NK-92 (cell line): ENCODE data around the gene MYO7A.

Experiments used
- DNase-seq: peaks from one replicate; lab custom pipeline; 2025; ENCODE audit not compliant: unreplicated experiment; lab: John Stamatoyannopoulos, UW

MYO7A gene

DNA sequence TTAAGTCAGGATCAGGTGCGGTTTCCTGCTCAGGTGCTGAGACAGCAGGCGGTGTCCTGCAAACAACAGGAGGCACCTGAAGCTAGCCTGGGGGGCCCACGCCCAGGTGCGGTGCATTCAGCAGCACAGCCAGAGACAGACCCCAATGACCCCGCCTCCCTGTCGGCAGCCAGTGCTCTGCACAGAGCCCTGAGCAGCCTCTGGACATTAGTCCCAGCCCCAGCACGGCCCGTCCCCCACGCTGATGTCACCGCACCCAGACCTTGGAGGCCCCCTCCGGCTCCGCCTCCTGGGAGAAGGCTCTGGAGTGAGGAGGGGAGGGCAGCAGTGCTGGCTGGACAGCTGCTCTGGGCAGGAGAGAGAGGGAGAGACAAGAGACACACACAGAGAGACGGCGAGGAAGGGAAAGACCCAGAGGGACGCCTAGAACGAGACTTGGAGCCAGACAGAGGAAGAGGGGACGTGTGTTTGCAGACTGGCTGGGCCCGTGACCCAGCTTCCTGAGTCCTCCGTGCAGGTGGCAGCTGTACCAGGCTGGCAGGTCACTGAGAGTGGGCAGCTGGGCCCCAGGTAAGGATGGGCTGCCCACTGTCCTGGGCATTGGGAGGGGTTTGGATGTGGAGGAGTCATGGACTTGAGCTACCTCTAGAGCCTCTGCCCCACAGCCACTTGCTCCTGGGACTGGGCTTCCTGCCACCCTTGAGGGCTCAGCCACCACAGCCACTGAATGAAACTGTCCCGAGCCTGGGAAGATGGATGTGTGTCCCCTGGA, at the start of gene MYO7A:
TSS of gene MYO7A (plus strand) at position 327 of the 772 bp plus-strand sequence. CDS start 2,389 bp downstream, outside the sequence.
- no peak for DNase-seq

DNA sequence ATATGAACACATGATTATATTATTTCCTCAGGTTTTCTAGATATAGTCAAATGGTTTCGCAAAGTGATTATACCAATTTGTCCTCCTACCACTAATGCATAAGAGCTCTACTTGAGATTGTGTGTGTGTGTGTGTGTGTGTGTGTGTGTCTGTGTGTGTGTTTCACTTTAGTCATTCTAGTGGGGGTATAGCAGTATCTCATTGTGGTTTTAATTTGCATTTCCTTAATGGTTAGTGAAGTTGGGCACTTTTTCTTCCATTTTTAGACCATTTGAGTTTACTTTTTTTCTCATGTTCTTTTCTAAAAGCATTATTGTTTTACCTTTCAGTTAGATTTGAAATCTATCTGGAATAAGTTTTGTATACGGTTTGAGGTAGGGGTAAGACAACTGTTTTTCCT, 48.4 kb upstream of the MYO7A start:
- DNase-seq = no peak

DNA sequence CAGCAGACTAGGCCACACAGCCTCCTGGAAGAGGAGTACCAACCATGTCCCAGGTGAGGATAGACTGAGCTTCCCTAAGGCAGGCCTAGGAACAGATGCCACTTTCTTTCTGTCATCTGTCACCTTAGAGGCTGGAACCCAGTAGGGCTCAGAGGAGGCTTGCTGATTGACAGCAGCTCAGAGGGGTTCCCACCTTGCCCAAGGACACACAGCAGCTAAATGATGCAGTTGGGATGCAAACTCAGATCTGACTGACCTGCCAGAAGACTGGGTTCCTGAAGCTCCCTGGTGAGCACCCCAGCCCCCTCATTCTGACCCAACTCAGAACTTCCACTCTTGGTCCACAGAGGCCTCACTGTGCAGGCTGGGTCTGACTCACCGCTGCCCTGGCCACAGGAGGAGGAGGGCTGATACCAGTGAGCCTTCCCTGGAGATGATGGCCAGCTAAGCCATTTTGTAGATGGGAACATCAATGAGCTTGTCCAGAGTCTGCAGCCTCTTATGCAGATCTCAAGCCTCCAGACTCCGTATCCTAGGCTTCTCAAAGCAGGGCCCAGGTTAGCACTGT, 47.3 kb upstream of the MYO7A start:
- DNase-seq = no peak

DNA sequence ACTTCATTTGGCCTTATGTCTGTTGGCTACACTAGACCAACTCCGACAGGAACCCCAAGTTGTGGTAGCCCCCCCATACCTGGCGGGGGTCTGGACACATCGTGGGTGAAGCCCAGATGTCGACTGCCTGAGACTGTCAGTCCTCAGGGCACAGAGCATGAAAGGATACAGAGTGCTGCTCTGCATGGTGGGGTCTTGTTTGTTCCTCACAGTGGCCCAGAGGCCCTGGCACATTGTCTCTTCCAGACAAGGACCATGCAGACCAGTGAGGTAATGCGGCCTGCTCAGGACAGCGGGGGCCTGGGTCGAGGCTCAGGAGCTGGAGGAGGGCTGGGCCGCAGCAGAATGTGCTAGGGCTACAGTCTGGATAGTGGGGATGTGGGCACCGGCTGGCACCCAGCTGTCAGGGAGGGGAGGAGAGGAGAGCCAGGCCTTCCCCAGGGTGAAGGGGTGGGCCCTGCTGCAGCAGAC, 46.6 kb upstream of the MYO7A start:
- DNase-seq = no peak

- no peak for DNase-seq
Observed at GRCh38 chr11:77081976-77082836, 45.8 kb upstream of the MYO7A start.

DNA sequence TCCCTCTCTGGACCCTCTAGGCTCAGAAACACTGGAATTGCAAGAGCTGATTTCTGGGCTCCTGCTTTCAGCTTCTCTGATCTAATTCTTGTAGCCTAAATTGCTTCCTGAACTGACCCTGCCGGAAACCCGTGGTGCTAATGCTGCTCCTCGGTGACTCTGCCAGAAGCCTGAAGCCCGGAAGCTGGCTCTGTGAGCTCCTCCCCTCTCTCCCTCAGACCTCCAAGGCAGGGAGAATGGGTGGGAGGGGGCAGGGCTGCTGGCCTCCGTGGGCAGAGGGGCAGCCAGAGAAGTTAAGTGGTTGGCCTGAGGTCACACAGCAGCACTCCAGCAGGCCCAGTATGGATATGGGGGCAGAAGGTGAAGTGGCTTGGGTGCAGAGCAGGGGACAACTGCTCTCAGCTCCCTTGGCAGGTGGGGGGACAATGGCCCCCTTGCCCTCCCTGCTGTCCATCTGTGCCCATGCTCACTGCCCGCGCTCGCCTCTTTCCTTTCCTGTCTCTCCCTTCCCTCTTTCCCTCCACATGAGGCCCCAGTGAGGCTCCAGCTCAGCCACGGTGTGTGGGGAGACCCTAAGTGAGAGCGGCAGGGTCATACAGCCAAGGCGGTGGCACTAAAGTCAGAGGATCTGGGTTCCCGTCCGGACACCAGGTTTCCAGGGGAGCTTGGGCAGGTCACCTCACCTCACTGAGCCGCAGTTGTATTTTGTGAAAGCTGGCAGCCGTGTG, 45.0 kb upstream of the MYO7A start:
- no peak for DNase-seq

- no peak for DNase-seq
Observed at GRCh38 chr11:77083566-77084245, 44.3 kb upstream of the MYO7A start.

GRCh38 chr11:77084581-77085191, 43.4 kb upstream of the MYO7A start:
- DNase-seq = no peak

DNA sequence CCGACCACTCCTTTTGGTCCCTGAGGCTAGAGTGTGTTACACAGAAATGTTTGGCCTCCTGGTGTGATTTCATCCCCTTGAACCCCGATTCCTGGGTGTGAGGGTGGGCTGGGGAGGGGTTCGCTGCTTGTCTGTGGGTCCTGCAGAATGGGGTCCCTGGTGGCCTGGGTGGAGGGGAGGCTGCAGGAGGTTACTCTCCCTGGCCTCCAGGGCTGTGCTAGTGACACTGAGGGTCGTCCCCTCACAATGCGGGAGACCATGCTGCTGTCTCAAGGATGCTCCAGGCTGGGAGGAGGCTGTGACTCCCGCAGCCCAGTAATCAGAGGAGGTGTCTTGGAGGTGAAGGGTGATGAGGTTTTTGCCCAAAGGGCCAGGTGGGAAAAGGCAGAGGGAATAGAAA, 42.4 kb upstream of the MYO7A start:
- DNase-seq = no peak

DNA sequence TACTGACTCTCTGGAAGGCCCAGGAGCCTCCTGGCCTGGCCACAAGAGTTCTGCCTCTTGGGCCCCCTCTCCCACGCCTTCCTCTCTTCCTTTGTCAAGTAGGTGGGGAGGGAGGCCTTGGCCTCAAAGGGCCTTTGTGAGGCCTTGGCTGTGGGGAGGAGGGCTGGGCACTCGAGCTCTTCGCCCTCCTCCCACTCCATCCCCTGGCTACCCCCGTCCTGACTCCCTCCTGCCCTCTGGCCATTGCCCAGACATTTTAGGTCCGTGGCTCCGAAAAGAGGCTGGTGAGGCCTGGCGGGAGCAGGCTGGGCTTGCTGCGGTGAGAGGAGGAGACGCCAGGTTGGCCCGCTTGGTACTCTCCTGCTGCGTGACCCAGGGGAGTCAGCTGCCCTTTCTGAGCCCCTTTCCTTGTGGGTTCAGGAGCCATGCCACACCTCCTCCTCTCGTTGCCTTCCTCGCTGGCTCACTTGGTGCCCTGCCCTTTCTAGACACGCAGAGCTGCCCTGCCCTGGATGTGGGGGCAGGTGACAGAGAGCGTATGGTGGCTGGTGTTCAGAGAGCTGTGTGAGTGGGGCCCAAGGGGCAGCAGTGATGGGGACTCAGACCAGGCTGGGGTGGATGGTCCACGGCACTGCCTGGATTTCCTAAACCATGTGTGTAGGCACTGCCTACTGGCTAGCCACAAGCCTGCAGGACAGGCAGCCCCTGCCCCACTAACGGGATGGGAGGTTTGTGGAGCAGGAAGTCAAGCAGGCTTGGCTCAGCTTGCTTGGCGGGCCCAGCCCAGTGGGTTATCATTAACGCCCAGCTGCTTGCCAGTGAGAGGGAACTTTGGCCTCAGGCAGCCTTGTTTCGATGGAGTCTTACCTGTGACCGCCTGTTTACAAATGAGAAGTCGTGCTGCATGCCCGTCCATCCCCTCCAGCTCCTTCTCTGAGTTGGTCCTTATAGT, 41.2 kb upstream of the MYO7A start:
- DNase-seq = no peak

DNA sequence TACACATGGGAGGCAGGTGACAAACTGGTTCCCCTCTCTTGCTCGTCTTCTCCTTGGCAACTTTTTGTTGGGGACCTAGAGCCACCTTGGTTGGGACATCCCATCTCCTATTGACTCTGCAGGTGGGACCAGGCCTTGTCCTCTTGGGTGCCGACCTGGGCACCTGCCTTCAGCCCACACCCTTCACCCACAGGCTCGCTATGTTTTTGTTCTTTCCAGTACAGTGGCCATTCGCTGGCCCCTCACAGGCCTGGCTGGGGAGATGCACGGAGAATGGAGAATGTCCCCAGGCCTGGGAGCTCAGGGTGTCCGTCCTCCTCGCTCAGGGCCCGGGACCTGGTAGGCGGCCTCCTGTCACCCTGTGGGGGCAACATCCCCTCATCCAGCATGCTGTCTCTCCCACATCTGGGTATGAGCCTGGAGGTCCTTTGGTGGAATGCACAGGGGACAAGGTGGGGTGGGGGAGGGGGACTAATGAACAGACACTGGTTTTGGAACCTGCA, 40.3 kb upstream of the MYO7A start:
- no peak for DNase-seq

GRCh38 chr11:77088236-77089003, 39.6 kb upstream of the MYO7A start:
- no peak for DNase-seq

- no peak for DNase-seq
Observed at GRCh38 chr11:77089004-77089545, 39.0 kb upstream of the MYO7A start.

DNA sequence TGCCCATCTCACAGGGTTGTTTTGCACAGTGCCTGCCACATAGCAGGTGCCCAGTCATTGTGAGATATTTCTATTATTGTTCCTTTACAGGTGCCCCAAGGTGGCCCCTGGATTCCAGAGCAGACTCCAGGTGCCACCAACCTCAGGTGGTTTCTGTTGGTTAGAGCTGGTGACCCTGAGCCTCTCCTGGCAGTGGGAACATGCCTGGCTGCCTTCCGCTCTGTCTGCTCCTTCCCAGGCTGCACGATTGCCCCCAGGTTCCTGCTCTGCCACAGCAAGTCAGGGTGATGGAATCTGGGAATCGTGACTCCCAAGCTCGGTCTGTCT, 38.0 kb upstream of the MYO7A start:
- no peak for DNase-seq

- DNase-seq = no peak
Observed at GRCh38 chr11:77090373-77091111, 37.5 kb upstream of the MYO7A start.

GRCh38 chr11:77091146-77091940, 36.7 kb upstream of the MYO7A start:
- no peak for DNase-seq
